Neuron (in vitro differentiated cells): ENCODE data around the gene PANK4.

Experiments
- H2AFZ ChIP-seq: one replicate; pipeline ENCODE4 v1.6.1; 2013; ENCODE audit warnings: low read depth, mild to moderate bottlenecking, inconsistent platforms, low read length, moderate library complexity
- H3K27me3 ChIP-seq: one replicate; pipeline ENCODE4 v1.6.1; 2013; ENCODE audit warnings: low read length; ENCODE audit not compliant: insufficient read depth
- H3K36me3 ChIP-seq: one replicate; pipeline ENCODE4 v1.6.1; 2013; ENCODE audit warnings: low read length; ENCODE audit not compliant: insufficient read depth
- H3K4me1 ChIP-seq: one replicate; pipeline ENCODE4 v1.6.1; 2013; ENCODE audit warnings: low read length; ENCODE audit not compliant: insufficient read depth
- H3K4me3 ChIP-seq: 2 replicates; pipeline ENCODE4 v1.5.1; 2013; ENCODE audit warnings: mild to moderate bottlenecking, low read length, moderate library complexity
- H3K9me3 ChIP-seq: one replicate; pipeline ENCODE4 v1.6.1; 2013; ENCODE audit warnings: low read length

PANK4 gene

GRCh38 chr1:2564006-2564814 is 37.8 kb upstream of the PANK4 start:
- no peaks in the 10 kb centered on the region for H3K9me3 ChIP-seq
- H3K4me1 ChIP-seq = no peaks in the 10 kb centered on the region
- H2AFZ ChIP-seq = no peak overlapping the region
- no peak overlapping the region for H3K4me3 ChIP-seq
- no peaks in the 10 kb centered on the region for H3K36me3 ChIP-seq
- H3K27me3 ChIP-seq = peaks cover 14% of the 10 kb centered on the region

GRCh38 chr1:2563205-2563604 is 36.8 kb upstream of the PANK4 start:
- H3K9me3 ChIP-seq = no peaks in the 10 kb centered on the region
- no peak overlapping the region for H3K4me3 ChIP-seq
- H2AFZ ChIP-seq = no peak overlapping the region
- H3K4me1 ChIP-seq = no peaks in the 10 kb centered on the region
- H3K27me3 ChIP-seq = peaks cover 11% of the 10 kb centered on the region
- no peaks in the 10 kb centered on the region for H3K36me3 ChIP-seq

DNA sequence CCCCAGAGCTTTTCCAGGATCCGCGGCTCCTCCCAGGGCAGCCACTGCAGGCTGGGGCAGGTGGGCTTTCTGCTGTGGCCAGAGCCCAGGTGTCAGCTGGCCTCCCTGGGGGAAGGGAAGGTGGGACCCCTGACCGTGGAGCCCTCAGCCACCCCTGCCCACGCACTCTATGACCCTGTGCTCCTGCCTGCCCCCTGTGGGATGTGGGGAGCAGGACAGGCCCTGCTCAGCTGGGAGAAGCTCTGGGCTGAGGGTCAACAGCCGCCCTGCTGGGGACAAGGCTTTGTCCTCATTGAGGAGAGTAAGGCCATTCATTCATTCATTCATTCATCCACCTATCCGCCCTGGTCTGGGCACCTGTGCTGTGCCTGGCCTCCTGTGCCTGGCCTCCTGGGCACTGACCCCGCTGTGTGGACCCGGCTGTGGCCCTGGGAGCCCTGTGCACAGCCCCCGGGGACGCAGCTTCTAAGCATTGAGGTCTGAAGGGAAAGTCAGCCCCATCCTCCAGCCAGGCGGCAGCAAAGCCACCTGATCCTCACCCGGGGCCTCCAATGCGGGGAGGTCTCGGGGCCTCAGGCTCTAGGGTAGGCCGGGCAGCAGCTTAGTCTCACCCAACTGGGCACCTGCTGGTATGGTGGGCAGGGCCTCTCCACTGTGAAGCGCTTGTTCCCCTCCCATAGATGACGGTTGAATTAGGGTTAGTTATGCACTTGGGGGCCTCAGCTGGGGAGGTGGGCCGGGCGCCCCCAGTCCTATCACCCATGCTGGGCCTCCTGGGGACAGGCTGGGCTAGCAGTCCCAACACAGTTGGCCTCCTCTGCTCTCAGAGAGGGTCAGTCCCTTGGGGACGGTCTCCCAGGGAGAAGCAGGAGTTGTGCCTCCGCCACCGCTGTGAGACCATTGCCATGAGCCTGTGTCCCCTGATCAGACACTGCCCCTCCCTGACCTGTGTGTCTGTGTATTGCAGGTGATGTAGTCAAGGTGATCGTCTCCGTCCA is 35.8 kb upstream of the PANK4 start:
- Histone ChIP-seq H3K27me3 (peaks cover 11% of the 10 kb centered on the region), H3K36me3 (no peaks in the 10 kb centered on the region), H3K4me1 (no peaks in the 10 kb centered on the region), H2AFZ (no peak overlapping the region), H3K9me3 (no peaks in the 10 kb centered on the region), H3K4me3 (no peak overlapping the region)

DNA sequence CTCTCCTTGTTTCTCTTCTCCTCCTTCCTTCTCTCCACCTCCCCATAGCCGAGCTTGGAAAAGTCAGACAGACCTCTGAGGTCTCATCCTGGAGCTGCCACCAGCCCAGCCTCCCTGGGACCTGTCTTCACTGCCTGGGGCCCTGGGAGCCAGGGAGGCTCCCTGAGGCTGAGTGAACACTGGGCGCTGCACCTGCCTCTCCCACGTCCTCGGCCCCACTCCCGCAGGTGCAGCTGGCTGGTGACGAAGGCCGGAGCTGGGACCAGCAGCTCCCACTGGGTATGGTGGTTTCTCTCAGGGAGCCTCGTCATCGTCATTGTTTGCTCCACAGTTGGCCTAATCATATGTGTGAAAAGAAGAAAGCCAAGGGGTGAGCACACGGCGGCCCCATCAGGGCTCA is 35.0 kb upstream of the PANK4 start:
- H3K27me3 ChIP-seq = peaks cover 9% of the 10 kb centered on the region
- no peak overlapping the region for H3K4me3 ChIP-seq
- no peak overlapping the region for H2AFZ ChIP-seq
- no peaks in the 10 kb centered on the region for H3K9me3 ChIP-seq
- no peaks in the 10 kb centered on the region for H3K36me3 ChIP-seq
- H3K4me1 ChIP-seq = peaks cover 5% of the 10 kb centered on the region

DNA sequence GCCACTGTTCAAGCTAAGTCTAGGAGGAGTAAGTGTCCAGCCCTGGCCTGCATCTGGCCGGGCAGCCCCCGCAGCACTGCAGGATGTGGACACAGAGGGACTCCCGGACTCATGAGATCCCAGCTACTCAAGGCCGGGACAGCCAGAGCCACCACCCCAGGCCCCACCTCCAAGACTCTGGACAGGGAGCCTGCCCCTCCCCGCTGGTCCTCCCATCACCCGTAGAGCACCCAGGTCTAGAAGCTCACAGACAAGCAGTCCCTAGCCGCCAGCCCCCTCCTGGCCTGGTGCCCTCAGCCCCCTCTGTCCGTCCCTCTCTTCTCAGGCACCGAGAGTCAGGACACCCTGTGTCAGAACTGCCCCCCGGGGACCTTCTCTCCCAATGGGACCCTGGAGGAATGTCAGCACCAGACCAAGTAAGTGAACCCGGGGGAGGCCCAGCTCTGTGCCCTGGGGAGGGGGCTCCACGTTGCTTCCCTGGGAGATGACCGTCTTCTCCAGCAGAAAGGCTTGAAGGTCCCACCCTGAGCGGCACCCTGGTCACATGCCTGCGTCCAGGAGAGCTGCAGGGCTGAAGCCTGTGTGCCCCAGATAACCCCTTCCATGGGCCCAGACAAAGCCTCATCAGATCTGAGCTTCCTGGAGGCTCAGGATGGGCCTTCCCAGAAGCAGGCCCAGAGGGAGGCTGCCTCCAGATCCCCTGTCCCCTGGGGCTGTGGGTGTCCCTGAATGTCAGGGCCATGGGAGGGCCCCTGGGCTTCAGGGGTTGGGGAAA is 34.1 kb upstream of the PANK4 start:
- no peak overlapping the region for H2AFZ ChIP-seq
- H3K36me3 ChIP-seq = no peaks in the 10 kb centered on the region
- H3K4me3 ChIP-seq = no peak overlapping the region

DNA sequence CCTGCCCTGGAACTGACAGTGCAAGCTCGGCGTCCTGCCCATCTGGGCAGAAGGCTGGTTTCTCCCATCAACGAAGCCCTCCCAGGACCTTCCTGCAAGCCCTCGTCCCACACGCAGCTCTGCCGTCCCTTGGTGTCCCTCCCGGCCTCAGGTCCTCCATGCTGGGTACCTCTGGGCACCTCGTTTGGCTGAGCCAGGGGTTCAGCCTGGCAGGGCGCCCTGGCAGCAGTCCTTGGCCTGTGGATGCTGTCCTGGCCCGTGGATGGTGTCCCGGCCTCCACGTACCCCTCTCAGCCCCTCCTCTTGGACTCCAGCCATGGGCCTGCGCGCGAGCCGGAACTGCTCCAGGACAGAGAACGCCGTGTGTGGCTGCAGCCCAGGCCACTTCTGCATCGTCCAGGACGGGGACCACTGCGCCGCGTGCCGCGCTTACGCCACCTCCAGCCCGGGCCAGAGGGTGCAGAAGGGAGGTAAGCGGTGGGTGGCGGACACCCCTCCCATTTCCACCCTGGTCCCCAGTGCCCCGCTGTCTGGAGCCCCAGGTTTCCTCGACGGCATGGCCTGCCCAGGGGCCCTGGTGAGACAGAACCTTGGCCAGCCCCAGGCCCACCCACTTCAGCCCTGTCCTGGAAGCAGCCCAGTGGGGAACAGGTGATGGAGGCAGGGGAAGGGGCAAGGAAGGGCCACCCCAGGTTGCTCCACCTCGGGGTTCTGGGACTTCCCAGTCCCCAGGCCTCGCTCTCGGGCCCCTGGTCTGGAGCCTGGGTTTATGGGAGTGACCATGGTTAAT is 33.3 kb upstream of the PANK4 start:
- H3K4me3 ChIP-seq = no peak overlapping the region
- no peaks in the 10 kb centered on the region for H3K36me3 ChIP-seq
- no peak overlapping the region for H2AFZ ChIP-seq
- H3K27me3 ChIP-seq = peaks cover 9% of the 10 kb centered on the region
- H3K9me3 ChIP-seq = no peaks in the 10 kb centered on the region
- peaks cover 16% of the 10 kb centered on the region for H3K4me1 ChIP-seq

More for the DNA sequence above, 34.1 kb upstream of the PANK4 start:
- Histone ChIP-seq H3K27me3 (peaks cover 9% of the 10 kb centered on the region), H3K4me1 (peaks cover 15% of the 10 kb centered on the region), H3K9me3 (no peaks in the 10 kb centered on the region)

- H3K9me3 ChIP-seq = no peaks in the 10 kb centered on the region
- peaks cover 16% of the 10 kb centered on the region for H3K4me1 ChIP-seq
- H3K4me3 ChIP-seq = no peak overlapping the region
- no peak overlapping the region for H2AFZ ChIP-seq
- peaks cover 3% of the 10 kb centered on the region for H3K27me3 ChIP-seq
- no peaks in the 10 kb centered on the region for H3K36me3 ChIP-seq
Observed at GRCh38 chr1:2558861-2559260, 32.5 kb upstream of the PANK4 start.

GRCh38 chr1:2558420-2558819 is 32.0 kb upstream of the PANK4 start:
- no peak overlapping the region for H3K4me3 ChIP-seq
- H3K27me3 ChIP-seq = peaks cover 3% of the 10 kb centered on the region
- no peaks in the 10 kb centered on the region for H3K36me3 ChIP-seq
- H2AFZ ChIP-seq = no peak overlapping the region
- H3K9me3 ChIP-seq = no peaks in the 10 kb centered on the region
- H3K4me1 ChIP-seq = peaks cover 16% of the 10 kb centered on the region

GRCh38 chr1:2557482-2558400 is 31.3 kb upstream of the PANK4 start:
- Histone ChIP-seq H3K36me3 (no peaks in the 10 kb centered on the region), H3K9me3 (no peaks in the 10 kb centered on the region), H3K4me3 (no peak overlapping the region), H3K4me1 (peaks cover 16% of the 10 kb centered on the region), H3K27me3 (peaks cover 3% of the 10 kb centered on the region), H2AFZ (no peak overlapping the region)

GRCh38 chr1:2556678-2557481 is 30.5 kb upstream of the PANK4 start:
- peaks cover 3% of the 10 kb centered on the region for H3K27me3 ChIP-seq
- no peaks in the 10 kb centered on the region for H3K36me3 ChIP-seq
- H2AFZ ChIP-seq = no peak overlapping the region
- H3K4me3 ChIP-seq = no peak overlapping the region
- H3K9me3 ChIP-seq = no peaks in the 10 kb centered on the region
- H3K4me1 ChIP-seq = peaks cover 18% of the 10 kb centered on the region

GRCh38 chr1:2556277-2556677 is 29.9 kb upstream of the PANK4 start, which contains the start of gene TNFRSF14:
TNFRSF14 (plus strand) TSS chr1:2556371; CDS start chr1:2556665, 294 bp downstream.
- Histone ChIP-seq H3K36me3 (no peaks in the 10 kb centered on the region), H3K4me1 (peaks cover 18% of the 10 kb centered on the region), H3K9me3 (no peaks in the 10 kb centered on the region), H2AFZ (no peak within 1 kb of the TSS), H3K27me3 (peaks cover under 1% of the 10 kb centered on the region), H3K4me3 (no peak within 1 kb of the TSS)
